ENCODE measurements around the gene ITGB3BP. TPM values are rescaled to one million over a fixed set of nuclear protein-coding genes. Genes with fewer than 3 reads are reported as not detected.
"Not testable (repeated sequence)": the region's sequence is repeated elsewhere in the genome, so short reads cannot be mapped to it uniquely, and the experiment has no call there.

The ITGB3BP gene
- 31.5 TPM for total RNA-seq

GRCh38 chr1:63522891-63523728 is at the start of gene ITGB3BP, which contains the start of gene EFCAB7:
TSS of gene ITGB3BP (minus strand) at chr1:63523225. CDS start at chr1:63523133, 92 bp downstream.
TSS of gene EFCAB7 (plus strand) at chr1:63523525. CDS start at chr1:63525573, 2,048 bp downstream.
- peak; percentile 85 for DNase-seq

- DNase-seq, result not testable (repeated sequence)
Observed at GRCh38 chr1:63572686-63573085, 49.7 kb upstream of the ITGB3BP start.

- no peak for DNase-seq
Observed at GRCh38 chr1:63569640-63570316, 46.8 kb upstream of the ITGB3BP start.

GRCh38 chr1:63569068-63569467 is 46.0 kb upstream of the ITGB3BP start:
- DNase-seq, result no peak

- no peak for DNase-seq
Observed at GRCh38 chr1:63563745-63564144, 40.7 kb upstream of the ITGB3BP start.

GRCh38 chr1:63559357-63559756 is 36.3 kb upstream of the ITGB3BP start:
- no peak for DNase-seq

- no peak for DNase-seq
Observed at GRCh38 chr1:63557365-63557987, 34.5 kb upstream of the ITGB3BP start.

GRCh38 chr1:63555480-63555879 is 32.5 kb upstream of the ITGB3BP start:
- no peak for DNase-seq

GRCh38 chr1:63548877-63549276 is 25.9 kb upstream of the ITGB3BP start:
- DNase-seq, result no peak

- DNase-seq, result no peak
Observed at GRCh38 chr1:63548303-63548702, 25.3 kb upstream of the ITGB3BP start.

GRCh38 chr1:63547621-63548294 is 24.7 kb upstream of the ITGB3BP start:
- no peak for DNase-seq

- DNase-seq, result no peak
Observed at GRCh38 chr1:63545780-63546179, 22.8 kb upstream of the ITGB3BP start.

- no peak for DNase-seq
Observed at GRCh38 chr1:63537940-63538339, 14.9 kb upstream of the ITGB3BP start.

- no peak for DNase-seq
Observed at GRCh38 chr1:63537006-63537405, 14.0 kb upstream of the ITGB3BP start.

- no peak for DNase-seq
Observed at GRCh38 chr1:63534406-63534805, 11.4 kb upstream of the ITGB3BP start.

GRCh38 chr1:63533931-63534330 is 10.9 kb upstream of the ITGB3BP start:
- DNase-seq, result no peak

- no peak for DNase-seq
Observed at GRCh38 chr1:63532727-63533126, 9.7 kb upstream of the ITGB3BP start.

- DNase-seq, result no peak
Observed at GRCh38 chr1:63524201-63524600, 1.2 kb upstream of the ITGB3BP start.

- DNase-seq, result no peak
Observed at GRCh38 chr1:63523738-63524137, 713 bp upstream of the ITGB3BP start.

GRCh38 chr1:63516629-63517028 is 6.4 kb downstream of the ITGB3BP start:
- DNase-seq, result no peak

- DNase-seq, result no peak
Observed at GRCh38 chr1:63512584-63512983, 10.4 kb downstream of the ITGB3BP start.

GRCh38 chr1:63509718-63510117 is 13.3 kb downstream of the ITGB3BP start:
- DNase-seq, result no peak

- no peak for DNase-seq
Observed at GRCh38 chr1:63506782-63507181, 16.2 kb downstream of the ITGB3BP start.

Measured in skin of body (tissue), 2 donors.